ENCODE results near the gene DRC1.

The DRC1 gene

DNA sequence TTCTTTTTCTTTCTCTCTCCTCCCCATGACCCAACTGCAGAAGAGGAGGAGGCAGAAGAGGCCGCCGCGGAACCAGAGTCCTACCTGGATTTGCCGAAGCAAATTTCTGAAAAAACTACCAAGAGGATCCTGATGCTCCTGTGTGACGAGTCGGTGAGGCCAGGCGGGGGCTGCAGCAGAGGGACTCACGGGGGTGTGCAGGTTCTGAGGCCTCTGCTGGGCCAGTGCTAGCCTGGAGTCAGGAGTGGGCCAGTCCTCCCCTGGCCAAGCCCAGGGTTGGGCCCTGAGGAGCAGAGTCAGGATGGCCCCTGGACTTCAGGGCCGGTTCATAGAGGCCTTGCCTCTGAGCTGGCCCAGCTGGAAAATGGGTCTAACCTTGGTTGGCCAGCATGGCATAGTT, 46.9 kb downstream of the DRC1 start:
- no peak for DNase-seq (ENCODE audit: low read depth)

DNA sequence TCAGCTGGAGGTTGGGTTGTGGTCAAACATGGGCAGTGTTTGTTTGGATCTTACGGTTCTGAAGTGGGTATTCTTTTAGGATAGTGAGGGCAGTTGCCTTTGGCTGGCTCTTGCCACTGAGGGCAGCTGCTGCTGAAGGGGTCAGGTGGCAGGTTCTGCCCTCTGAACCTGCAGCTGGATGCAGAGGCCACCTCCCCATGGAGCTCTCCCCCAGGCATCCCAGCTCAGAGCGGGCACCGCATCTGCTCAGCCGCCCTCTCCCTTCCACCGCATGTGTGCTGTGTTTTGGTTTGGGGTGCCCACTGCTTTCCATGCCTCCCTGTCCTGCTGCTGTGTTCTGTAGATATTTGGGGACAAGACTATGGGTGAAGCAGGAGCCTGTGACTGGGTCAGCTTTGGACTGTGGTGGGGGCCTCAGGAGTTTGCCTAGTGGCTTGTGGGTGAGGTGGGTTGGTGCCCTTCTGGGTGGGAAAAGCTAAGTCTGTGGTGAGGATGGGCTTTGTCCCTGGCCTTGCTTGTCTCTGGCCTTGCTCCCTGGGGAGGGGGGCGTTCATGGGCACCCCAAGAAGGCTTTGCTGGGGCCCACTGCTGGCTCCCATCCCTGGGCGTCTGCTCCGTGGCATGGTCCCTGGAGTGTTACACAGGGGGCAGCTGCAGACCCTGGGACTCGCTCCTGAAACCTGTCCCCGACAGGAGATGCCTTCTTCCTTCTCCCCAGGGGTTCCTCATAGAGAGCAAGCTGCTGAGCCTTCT, 47.7 kb downstream of the DRC1 start:
- DNase-seq (ENCODE audit: low read depth) = no peak

DNA sequence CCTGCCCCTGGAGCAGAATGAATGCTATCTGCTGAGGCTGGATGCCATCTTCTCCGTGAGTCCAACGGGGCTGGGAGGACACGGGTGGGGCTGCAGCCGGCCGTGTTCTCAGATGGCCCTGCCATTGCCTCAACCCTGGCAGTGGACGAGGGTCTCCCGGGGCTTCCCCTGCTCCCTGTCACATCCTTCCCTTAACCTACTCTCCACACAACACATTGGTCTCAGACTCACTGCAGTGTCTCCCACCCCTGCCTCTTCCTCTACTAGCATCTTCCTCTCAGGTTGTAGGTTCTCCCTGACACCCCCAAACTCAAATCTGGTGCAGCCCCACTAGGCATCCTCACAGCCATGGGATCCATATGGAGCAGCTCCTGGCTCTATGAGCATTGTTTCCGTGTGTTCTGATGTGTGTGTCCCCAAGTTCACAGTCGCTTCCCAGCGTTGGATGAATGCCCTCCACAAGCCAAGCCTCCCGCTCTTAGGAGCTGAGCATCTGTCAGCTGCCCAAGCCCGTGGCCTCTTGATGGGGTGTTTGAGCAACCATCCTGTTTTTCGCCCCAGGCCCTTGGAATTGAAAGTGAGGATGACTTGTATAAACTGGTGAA, 48.4 kb downstream of the DRC1 start:
- DNase-seq (ENCODE audit: low read depth) = no peak

DNA sequence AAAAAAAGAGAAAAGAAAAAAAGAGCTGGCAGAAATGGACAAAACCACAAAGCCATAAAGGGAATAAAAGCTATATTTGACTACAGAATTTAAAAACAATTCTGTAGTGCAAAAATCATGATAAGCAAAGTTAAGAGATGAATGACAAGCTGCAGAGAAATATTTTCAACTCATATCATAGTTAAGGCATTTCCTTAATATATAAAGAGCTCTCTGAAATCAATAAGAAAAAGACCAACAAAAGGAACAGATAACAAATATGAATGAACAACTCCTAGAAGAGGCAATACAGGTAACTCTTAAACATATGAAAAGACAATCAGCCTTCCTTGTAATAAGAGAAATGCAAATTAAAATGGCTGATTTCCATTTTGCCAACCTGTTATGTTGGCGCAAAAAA, 50.0 kb downstream of the DRC1 start:
- no peak for DNase-seq (ENCODE audit: low read depth)

DNA sequence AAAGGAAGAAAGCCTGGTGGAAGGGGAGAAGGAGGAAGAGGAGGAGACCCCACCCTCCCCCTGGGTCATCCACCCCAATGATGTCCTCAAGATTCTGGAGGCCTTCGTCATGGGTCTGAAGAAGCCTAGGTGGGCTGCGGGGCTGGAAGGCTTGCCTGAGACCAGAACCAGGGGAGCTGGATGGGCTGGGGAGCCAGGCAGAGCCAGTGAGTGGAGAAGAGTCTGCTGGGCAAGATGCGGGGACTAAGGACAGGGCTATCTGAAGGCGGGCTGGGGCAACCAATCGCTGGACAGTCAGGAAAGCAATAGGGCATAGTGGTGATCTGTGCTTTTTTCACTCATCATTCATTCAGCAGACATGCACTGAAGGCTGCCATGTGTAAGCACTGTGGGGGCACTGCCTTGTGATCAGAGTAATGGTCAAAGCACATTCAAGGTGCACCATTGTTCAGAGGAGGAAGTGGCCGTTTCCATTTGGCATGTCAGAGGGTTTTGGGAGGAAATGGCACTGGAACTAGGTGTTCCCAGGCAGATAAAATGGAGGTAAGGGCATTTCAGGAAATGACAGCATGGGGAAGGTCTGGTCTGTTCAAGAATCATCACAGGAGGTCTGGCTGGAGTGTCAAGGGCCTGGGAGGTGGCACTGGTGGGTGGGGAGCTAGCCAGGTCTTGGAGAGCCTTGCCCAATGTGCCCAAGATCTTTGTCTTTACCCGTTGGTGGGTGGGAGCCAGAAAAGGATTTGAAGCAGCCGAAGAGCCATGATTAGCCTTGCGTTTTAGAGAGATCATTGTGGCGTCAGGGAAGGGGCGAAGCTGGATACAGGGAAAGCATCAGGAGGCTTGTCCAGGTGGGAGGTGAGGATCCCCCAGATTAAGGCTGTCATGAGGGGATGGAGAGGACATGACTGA, 52.0 kb downstream of the DRC1 start:
- no peak for DNase-seq (ENCODE audit: low read depth)

DNA sequence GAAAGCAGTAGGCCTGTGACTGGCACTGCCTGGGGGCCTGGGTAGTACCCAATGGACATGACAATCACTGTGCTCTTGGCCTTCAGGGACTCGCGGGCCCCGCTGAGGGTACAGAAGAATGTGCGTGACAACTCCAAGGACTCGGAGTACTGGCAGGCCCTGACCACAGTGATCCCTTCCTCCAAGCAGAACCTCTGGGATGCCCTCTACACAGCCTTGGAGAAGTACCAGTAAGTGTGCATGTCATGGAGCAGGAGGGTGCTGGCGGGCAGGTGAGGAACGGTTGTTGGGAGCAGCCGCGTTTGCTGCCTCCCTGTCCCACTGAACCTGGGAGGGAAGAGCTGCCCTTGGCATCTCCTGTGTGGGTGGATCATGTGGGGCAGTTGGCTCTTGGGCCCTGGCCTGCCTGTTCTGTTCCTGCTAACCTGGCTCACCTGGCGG, 52.9 kb downstream of the DRC1 start:
- no peak for DNase-seq (ENCODE audit: low read depth)

DNA sequence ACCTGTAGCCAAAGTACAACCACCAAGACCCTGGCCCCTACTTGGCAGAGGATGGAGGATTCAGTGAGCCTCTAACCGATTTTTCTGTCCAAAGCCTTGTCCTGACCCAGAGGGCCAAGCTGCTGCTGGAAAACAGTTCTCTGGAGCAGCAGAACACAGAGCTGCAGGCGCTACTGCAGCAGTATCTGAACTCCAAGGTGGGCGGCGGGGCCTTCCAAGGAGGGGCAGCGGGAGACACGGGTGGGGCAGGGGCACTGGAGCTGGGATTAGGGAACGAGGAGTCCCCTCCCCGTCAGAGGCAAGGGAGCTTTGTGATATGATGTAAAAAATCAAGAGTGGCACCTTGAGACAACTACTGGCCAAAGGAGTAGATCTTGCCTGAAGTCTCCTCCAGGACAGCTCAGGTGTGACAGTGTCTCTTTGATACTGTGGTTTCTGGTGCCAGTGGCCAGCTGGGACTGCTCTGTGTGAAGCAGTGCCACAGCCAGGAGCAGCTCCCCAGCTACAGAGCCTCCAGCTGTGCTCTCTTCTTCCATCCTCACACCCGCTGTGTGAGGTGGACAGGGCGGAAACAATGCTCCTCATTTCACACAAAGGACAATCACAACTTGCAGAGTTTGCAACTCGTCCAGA, 53.4 kb downstream of the DRC1 start:
- no peak for DNase-seq (ENCODE audit: low read depth)

DNA sequence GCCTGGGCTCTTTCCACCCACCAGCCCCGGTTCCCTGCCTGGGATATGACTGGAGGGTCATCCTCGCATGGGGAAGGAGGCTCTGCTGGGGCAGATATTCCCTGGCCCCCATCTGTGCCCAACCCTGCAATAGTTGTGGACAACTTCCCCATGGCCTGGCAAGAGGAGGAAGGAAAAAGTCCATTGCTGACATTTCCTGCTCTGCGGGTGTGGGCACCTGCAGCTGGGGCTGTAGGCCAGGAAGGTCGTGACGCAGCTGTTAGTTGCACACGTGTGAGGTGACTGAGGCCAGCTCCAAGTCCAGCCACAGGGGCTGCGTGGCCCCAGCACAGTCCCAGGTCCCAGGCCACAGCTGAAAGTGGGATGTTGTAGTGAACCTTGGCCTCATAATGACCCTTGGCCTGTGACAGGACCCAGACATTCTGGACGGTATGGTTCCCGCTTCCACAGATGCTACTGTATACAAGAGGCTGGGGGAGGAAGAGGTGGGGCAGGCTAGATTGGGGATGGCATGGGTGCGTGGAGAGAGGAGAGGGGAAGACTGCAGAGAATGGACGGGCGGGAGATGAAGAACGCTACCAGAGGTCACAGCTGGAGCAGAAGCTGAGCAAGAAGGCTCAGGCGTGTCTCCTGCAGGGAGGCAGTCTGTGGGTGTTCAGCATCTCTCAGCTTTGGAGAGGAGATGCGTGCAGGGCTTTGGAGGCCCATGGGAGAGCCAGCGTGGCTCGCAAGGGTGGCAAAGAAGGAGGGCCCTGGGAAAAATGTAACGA, 54.1 kb downstream of the DRC1 start:
- no peak for DNase-seq (ENCODE audit: low read depth)

DNA sequence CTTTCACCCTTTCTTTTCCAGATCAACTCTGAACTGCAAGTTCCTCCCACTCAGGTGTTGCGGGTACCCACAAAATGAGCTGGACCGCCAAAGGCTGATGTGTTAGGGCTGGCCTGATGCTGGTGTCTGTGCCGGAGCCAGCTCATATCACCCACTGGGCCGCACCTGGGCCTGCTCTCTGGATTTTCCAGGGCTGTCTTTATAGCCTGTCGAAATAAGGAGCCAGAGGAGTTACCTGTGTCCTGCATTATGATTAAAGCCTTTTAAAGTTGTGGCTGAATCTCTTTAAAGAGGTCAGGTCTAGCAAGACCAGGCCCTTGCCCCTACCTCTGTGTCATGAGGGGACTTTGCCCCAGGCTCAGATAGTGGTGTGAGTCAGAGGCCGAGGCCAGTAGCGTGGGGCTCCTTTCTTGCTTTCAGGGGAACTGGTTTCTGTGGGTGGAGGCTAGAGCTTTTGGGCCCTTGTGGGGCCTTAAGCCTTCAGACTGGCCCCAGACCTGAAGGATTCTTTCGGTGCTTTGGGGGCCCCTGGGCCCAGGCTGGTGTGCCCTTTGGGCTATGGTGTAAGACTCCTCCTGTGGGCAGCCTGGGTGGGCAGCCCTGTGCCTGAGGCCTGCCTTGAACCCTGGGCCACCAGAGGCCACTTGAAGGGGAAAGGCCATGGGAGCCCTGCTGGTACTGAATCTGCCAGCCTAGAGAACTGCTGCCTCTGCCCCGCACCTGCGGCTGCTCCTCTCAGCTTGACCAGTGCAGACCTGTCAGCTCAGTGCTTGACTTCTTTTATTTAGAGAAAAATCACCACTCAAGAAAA, 54.9 kb downstream of the DRC1 start:
- no peak for DNase-seq (ENCODE audit: low read depth)

DNA sequence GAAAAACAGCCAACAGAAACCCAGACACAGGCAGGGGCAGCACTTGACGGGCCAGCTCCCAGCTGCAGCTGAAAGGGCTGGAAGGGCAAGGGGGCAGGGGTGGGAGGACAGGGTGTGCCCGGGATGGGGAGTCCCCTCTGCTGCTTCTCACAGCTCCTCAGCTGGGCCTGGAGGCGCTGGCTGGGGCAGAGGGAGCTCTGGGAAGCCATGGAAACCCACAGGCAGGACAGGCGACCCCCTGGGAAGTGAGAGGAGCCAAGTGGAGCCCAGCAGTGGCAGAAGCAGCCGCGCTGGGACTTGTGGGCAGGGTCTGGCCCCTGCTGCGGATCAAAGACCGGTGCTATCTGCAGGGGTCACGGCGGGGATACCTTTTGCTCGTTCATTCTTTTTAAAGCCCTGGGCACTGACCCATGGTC, 55.5 kb downstream of the DRC1 start:
- no peak for DNase-seq (ENCODE audit: low read depth)

DNA sequence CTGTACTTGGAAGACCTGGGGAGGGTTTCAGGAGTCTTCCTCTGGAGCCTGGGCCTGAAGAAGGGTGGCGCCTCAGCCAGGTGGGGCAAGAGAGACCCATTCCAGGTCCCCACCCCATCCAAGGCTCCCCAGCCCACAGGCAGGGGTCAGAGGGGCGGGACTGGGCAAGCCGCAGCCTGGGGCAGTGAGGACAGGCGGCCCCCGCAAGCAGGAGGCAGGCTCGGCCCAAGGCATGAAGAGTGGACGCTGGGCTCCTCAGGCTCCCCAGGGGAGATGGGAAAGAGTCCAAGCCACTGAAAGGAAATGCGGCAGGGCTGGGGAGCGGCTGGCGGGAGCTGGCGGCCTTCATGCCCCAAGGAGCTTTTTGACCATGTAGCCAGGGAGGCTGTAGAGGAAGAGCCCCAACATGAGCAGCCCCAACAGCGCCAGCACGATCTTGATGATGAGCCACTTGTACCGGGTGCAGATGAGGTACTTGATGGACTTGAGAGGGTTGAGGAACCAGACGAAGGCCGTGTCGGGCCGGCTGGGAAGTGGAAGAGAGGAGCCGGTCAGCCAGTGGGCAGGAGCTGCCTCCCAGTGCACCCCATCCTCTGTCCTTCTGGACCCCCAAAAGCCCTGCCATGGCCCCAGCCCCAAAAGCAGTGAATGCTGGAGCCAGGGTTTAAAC, 56.1 kb downstream of the DRC1 start:
- DNase-seq (ENCODE audit: low read depth) = no peak

DNA sequence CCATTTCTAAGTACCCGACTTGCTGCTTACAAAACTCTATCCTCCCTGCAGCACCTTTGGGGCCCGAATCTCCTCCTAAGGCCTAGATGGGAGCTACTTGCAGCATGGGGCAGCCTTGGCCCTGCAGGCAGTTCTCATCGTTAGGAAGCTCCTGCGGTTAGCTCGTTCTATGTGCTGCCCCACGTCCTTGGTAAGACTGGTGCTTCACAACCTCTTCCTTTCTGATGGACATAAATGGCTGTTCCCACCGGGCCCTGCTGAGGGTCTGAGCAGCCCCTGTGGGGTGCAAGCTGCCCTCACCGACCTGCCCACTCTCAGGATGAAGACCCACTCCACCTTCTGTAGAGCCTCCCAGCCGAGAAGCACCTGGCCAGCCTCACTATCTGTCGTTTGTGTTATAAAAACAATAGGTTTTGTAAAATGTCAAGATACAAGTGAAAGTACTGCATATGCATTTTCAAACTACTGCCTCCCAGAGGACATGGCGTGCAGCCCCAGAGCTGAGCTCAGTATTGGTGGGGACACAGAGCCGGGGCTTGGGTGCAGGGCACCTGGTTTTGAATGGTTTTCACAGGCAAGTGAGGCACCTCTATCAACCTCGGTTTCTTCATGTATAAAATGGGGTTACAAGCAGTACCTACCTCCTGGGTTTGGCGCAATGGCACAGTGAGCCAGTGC, 56.8 kb downstream of the DRC1 start:
- DNase-seq (ENCODE audit: low read depth) = no peak

DNA sequence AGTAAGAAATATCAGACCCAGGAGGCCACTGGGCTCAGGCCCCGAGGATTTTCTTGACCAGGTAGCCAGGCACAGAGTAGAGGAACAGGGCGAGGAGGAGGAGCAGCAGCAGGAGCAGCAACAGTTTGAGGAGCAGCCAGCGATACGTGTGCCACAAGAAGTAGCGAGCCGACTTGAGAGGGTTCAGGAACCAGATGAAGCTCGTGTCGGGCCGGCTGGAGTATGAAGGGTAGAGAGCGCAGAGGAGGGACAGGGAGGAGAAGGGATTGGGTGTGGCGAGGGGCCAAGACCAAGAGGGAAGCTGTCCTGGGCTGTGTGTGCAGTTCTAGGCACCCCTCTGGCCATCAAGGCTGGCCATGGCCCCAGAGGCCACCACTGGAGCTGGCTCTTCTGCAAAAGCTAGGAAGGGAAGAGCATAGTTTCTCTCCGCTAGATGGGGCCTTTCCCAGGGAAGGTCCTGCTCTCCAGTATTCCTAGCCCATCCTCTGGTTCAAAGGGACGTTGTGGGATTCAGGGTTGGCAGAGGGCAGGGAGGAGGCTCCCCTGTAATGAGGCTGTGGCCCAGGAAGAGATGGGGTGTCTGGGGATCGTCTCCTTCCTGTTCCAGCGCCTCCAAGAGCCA, 58.4 kb downstream of the DRC1 start:
- DNase-seq (ENCODE audit: low read depth) = no peak

DNA sequence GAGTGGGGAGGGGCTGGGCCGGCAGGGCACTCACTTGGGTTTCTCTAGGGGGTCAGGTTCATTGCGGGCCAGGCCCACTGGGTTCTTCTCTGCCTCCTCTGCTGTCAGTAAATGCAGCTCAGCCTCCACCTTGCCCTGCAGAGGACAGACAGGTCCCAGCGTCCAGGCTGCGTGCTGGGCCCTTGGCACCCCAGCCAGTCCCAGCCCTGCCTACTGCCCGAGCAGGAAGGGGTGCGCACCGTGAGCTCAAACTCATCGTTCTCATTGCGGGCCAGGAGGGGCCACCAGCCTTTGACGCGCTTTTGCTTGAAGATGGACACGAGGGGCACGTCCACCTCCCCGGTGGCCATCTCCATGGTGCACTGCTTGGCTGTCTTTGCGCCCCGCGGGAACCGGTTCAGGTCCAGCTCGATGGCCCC, 58.9 kb downstream of the DRC1 start:
- DNase-seq (ENCODE audit: low read depth) = no peak

DNA sequence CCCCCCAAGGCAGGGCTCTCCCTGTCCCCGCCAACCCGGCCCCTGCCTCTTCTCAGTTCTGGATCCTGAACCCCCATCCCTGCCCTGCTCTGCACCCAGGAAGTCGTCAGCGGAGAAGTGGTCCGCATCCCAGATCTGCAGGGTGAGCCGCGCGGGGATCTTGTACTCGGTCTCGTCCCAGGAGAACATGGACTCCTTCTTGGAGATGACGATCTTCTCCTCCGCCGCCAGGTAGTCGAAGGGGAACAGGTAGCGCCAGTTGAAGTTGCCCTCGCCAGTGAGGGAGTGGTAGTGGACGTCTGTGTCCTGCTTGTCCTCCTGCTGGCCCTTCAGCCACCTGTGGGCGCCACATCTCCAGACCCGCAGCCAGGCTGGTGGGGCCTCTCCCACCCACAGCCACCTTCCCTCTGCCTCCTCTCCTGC, 59.9 kb downstream of the DRC1 start:
- no peak for DNase-seq (ENCODE audit: low read depth)

DNA sequence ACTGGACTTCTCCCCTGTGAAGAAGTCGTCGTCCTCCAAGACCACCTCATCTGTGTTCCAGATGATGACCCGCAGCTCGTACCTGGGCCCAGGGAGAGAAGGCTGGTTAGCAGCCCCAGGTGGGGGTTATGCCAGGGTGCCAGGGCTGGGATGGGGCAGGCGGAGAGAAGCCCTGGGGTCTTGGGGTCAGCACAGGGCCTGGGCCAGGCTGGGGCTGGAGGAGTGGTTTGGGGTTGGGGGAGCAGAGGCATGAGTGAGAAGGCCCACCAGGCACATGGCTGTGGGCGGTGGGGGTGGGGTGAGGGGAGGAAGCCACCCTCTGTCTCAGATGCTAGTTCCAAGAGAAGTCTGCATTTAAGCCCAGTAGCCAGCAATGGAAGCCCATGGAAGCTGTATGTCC, 60.4 kb downstream of the DRC1 start:
- no peak for DNase-seq (ENCODE audit: low read depth)

DNA sequence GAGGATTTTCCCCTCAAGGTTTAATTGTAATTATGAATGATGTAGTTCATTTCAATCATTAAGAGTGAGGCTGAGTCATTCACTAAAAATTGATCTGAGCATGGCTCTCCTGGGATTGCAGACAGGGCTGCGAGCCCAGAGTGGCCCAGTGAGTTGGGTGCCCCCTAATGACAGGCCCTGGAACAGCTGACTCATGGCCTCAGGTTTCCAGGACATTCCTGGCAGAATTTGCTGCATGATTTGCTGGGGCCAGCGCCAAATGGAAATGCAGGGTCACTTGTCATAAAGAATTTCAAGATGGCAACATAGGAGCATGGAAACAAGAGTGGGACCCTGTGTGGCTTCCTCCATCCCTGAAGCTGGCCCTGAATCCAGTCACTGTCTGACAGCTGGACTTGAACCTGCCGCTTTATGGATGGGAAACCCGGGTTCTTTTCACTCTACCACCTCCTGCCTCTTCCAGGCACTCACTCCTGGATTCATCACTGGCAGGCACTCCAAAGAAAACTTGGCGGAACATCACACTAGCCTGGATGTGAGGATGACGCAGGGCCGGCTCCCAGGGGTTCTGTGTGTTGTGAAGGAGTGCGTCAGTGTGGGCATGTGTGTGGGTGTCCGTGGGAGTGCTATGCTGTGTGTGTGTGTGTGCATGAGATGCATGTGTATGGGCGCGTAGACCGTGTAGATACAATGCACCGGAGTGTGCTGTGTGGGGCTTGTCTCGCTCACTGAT, 61.0 kb downstream of the DRC1 start:
- peak; percentile 74 for DNase-seq (ENCODE audit: low read depth)

All from stromal cell of bone marrow (primary cell).